Neutrophil (primary cell): ENCODE results near the gene GNG11.

ENCODE experiments used
- H3K27ac ChIP-seq: fragments of 200-600 bp; sonication (generic); 2 replicates; pipeline ENCODE4 v1.5.1; 2016; ENCODE audit warnings: mild to moderate bottlenecking, moderate library complexity
- H3K27me3 ChIP-seq: fragments of 200-600 bp; sonication (generic); 2 replicates; pipeline ENCODE4 v1.6.0; 2016; ENCODE audit warnings: mild to moderate bottlenecking
- H3K36me3 ChIP-seq: fragments of 200-600 bp; sonication (generic); 2 replicates; pipeline ENCODE4 v1.5.1; 2017
- H3K4me1 ChIP-seq, 2 experiments: fragments of 200-600 bp in 1 of 2; sonication (generic) in 1 of 2; 1 replicate in 1 of 2; 2 replicates in 1 of 2; pipeline versions ENCODE4 v1.5.1 to v1.6.1; 2013 to 2016; ENCODE audit warnings: low read depth in 1 of 2, low read length in 1 of 2, mild to moderate bottlenecking in 1 of 2, moderate library complexity in 1 of 2; ENCODE audit not compliant: control insufficient read depth in 1 of 2, insufficient read depth in 1 of 2
- H3K4me3 ChIP-seq, 2 experiments: fragments of 200-600 bp in 1 of 2; sonication (generic) in 1 of 2; 1 replicate in 1 of 2; 2 replicates in 1 of 2; pipeline ENCODE4 v1.5.1; 2013 to 2016; ENCODE audit warnings: low read depth in 1 of 2, low read length in 1 of 2, mild to moderate bottlenecking in 1 of 2, moderate library complexity in 1 of 2
- H3K9me3 ChIP-seq: fragments of 200-600 bp; sonication (generic); 2 replicates; pipeline ENCODE4 v1.5.1; 2016
- TF ChIP-seq, protein P1 (sequence below): fragments of 200-600 bp; sonication (generic); IDR thresholded peaks from 2 replicates; pipeline ENCODE4 v1.5.1; 2016; ENCODE audit warnings: antibody characterized with exemption

Gene GNG11

DNA sequence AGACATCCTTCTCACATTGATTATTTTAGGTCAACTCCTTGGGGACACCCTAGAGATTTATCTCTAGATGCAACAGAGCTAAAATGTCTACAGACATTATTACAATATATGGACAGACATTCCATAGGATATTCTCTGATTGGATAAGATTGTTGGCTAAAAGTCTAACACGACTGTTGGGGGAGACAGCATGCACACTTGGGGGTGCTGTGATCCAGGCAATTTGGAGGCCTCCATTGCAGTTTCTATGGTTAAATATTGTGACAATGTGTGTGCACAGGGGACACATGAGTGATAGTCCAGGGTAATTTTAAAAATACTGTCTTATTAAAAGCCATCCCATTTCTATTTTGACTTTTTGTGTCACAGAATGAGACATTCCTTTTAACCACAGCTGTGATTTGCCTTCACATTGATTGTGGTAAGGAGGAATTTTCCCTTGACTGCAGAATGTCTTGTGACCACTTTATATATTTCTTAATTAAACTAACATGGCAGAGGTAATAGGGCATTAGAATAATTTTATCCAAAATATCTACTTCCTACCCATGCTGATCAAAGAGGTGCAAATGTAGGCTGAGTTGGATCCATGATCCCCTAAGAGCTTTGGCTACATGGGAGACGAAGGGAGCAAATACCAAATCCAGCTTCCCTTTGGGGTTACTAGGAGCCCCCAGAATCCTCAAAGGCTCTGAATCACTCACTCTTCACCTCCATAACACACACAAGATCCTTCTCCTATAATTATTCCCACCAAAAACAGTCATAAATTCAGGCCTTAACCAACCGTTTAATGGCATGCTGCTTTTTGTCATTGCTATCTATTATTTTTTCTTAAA lies 38.2 kb upstream of the GNG11 start:
- H3K27ac ChIP-seq, result no peak overlapping the region
- TF ChIP-seq, protein P1, sequence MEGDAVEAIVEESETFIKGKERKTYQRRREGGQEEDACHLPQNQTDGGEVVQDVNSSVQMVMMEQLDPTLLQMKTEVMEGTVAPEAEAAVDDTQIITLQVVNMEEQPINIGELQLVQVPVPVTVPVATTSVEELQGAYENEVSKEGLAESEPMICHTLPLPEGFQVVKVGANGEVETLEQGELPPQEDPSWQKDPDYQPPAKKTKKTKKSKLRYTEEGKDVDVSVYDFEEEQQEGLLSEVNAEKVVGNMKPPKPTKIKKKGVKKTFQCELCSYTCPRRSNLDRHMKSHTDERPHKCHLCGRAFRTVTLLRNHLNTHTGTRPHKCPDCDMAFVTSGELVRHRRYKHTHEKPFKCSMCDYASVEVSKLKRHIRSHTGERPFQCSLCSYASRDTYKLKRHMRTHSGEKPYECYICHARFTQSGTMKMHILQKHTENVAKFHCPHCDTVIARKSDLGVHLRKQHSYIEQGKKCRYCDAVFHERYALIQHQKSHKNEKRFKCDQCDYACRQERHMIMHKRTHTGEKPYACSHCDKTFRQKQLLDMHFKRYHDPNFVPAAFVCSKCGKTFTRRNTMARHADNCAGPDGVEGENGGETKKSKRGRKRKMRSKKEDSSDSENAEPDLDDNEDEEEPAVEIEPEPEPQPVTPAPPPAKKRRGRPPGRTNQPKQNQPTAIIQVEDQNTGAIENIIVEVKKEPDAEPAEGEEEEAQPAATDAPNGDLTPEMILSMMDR, result no peak
- no peak overlapping the region for H3K4me3 ChIP-seq
- H3K36me3 ChIP-seq, result no peaks in the 10 kb centered on the region
- peaks cover 14% of the 10 kb centered on the region for H3K27me3 ChIP-seq
- no peaks in the 10 kb centered on the region for H3K9me3 ChIP-seq
- no peaks in the 10 kb centered on the region for H3K4me1 ChIP-seq

DNA sequence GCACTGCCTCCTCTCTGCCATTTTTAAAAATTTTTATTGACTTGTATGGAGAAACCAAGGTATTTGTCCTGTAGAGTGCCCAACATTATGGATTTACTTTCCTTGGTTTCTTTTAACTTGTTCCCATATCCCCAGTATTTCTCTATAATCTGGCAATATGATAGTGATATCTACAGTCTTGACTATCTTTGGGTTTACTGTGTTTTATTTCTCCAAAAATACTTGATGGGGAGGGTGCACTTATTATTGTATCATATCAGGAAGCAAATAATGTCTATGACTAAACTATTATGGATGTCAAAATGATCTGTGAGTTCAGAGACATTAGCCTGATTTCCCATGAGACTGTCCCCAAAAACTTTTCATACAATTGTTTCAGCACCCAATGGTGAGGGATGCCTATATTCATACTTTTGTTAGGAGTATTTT lies 37.6 kb upstream of the GNG11 start:
- Histone ChIP-seq H3K27ac (no peak overlapping the region), H3K4me3 (no peak overlapping the region), H3K4me1 (no peaks in the 10 kb centered on the region), H3K27me3 (peaks cover 20% of the 10 kb centered on the region), H3K9me3 (no peaks in the 10 kb centered on the region), H3K36me3 (no peaks in the 10 kb centered on the region)
- TF ChIP-seq, protein P1, result no peak

DNA sequence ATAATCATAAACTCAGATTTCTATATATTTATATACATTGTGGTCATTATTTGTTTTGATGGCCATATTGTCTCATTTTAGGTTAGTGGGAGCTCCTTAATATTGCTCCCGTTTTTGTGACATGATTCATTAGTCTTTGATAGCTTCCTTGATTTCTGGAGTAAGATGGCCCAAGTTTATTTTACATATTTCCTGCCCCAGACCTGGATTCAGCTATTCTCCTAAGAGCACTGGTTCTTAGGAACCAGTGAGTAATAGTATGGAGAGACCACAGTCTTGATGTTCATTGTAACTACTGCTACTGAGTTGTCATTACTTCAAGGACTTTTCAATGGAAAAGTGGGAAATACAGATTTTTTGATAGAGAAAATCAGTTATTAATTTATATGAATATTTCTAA lies 37.0 kb upstream of the GNG11 start:
- no peak overlapping the region for H3K27ac ChIP-seq
- H3K4me3 ChIP-seq, result no peak overlapping the region
- peaks cover 27% of the 10 kb centered on the region for H3K27me3 ChIP-seq
- H3K4me1 ChIP-seq, result no peaks in the 10 kb centered on the region
- TF ChIP-seq, protein P1, result no peak
- no peaks in the 10 kb centered on the region for H3K36me3 ChIP-seq
- H3K9me3 ChIP-seq, result no peaks in the 10 kb centered on the region

DNA sequence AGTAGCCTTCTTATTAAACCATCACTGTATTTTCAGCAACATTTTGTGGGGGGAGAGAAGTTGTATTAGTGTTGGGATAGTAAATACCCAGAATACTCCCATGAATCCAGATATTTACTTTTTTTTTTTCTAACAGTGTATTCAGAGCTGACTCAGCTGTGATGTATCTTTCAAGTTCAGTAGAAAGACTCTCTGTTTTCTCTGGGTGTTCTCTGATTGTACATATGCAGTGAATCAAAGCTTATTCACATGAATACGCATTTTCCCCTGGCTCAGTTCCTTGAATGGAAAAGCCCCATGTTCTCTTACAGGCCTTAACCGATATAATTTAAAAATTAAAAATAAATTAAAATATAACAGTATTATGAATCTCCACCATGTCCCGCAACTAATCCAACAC lies 32.3 kb upstream of the GNG11 start:
- peaks cover 60% of the 10 kb centered on the region for H3K27me3 ChIP-seq

DNA sequence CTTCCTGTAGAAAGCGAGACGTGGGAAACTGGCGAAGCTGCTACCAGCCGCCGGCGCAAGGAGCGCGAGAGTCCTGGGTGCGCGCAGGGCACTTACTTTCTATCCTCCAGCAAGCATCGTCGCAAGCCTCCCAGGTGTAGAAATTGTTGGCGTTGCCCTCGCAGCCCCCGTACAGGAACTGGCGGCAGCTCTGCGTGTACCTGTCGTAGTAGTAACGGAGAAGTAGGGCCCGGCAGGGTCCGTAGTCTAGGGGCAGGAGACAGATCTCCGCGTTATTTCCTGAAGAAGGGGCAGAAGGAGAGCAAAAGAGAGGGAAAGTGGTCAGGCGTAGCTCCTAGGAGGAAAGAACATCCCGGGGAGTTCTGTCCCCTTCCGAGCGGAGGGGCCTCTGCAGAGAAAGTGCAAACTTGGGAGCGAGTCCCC lies 31.5 kb upstream of the GNG11 start:
- no peak overlapping the region for H3K27ac ChIP-seq
- H3K4me1 ChIP-seq, result no peaks in the 10 kb centered on the region
- peaks cover 60% of the 10 kb centered on the region for H3K27me3 ChIP-seq
- no peaks in the 10 kb centered on the region for H3K9me3 ChIP-seq
- no peaks in the 10 kb centered on the region for H3K36me3 ChIP-seq
- H3K4me3 ChIP-seq, result no peak overlapping the region
- TF ChIP-seq, protein P1, result no peak

More for the DNA sequence above, 32.3 kb upstream of the GNG11 start:
- H3K27ac ChIP-seq, result no peak overlapping the region
- H3K4me3 ChIP-seq, result no peak overlapping the region
- H3K4me1 ChIP-seq, result no peaks in the 10 kb centered on the region
- H3K9me3 ChIP-seq, result no peaks in the 10 kb centered on the region
- H3K36me3 ChIP-seq, result no peaks in the 10 kb centered on the region
- TF ChIP-seq, protein P1, result no peak
